ENCODE results near the gene ECT2.
"Not testable (repeated sequence)": the region's sequence is repeated elsewhere in the genome, so short reads cannot be mapped to it uniquely, and the experiment has no call there.

Gene ECT2

DNA sequence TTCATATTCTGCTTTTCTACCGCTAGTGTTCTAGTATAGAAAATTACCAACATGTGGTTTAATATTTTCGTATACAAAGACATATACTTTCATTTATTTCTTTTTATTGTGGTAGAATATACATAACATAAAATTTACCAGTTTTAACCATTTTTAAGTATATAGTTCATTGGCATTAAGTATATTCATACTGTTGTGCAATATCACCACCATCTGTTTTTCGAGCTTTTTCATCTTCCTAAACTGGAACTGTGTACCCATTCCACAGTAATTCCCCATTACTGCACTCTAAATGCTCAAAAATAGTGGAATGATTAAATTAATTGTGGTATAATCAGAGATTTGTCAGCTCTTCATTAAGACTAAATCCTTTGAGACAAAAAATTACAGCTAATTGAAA is 62.9 kb downstream of the ECT2 start:
- H3K4me1 ChIP-seq (ENCODE audit: insufficient read depth, low read length) = no peaks in the 10 kb centered on the region
- no peak overlapping the region for H3K9ac ChIP-seq (ENCODE audit: low read depth, low read length)
- H3K9me3 ChIP-seq (ENCODE audit: control insufficient read depth, insufficient read depth, low read length) = no peaks in the 10 kb centered on the region
- H3K36me3 ChIP-seq (ENCODE audit: insufficient read depth, low read length) = peaks cover 2% of the 10 kb centered on the region; the same call in 1 of the 2 replicates

DNA sequence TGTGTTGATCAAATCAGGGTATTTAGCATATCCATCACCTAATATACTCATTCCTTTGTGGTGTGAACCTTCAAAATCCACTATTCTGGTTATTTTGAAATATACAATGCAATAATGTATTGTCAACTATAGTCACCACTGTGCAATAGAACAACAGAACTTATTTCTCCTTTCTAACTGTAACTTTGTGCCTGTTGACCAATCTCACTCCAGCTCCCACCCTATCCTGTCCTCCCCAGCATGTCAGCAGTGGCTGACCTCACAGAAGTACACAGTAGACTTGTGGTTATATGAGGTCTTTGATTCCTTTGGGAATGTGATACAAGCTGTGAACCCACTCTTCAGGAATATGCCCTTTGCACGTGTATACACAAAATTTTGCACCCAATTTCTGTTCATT is 64.2 kb downstream of the ECT2 start:
- peaks cover 2% of the 10 kb centered on the region; the same call in 1 of the 2 replicates for H3K36me3 ChIP-seq (ENCODE audit: insufficient read depth, low read length)

DNA sequence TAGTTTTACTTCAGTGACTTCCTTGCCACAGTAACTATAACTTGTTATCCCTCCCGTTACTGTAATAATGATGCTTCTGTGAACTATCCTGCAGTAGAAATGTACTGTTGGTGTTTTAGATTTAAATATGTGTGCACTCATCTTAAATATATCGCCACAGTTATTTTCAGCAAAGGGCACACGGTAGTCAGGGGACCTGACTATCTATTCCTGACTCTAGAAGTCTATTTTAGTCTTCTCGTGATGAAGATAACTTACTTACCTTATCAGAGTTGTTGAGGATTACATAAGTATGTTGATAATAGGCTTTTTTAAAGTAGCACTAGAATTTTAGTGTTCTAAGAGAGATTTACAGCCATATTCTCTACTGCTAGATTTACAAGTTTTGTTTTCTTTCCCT is 65.3 kb downstream of the ECT2 start:
- Histone ChIP-seq H3K36me3 (ENCODE audit: insufficient read depth, low read length) (0 out of 2 replicates have a peak, but pooled peaks cover 2% of the 10 kb centered on the region), H3K9ac (ENCODE audit: low read depth, low read length) (no peak overlapping the region), H3K9me3 (ENCODE audit: control insufficient read depth, insufficient read depth, low read length) (no peaks in the 10 kb centered on the region), H3K4me1 (ENCODE audit: insufficient read depth, low read length) (no peaks in the 10 kb centered on the region)

More for the DNA sequence above, 64.2 kb downstream of the ECT2 start:
- no peaks in the 10 kb centered on the region for H3K4me1 ChIP-seq (ENCODE audit: insufficient read depth, low read length)
- no peaks in the 10 kb centered on the region for H3K9me3 ChIP-seq (ENCODE audit: control insufficient read depth, insufficient read depth, low read length)
- no peak overlapping the region for H3K9ac ChIP-seq (ENCODE audit: low read depth, low read length)

DNA sequence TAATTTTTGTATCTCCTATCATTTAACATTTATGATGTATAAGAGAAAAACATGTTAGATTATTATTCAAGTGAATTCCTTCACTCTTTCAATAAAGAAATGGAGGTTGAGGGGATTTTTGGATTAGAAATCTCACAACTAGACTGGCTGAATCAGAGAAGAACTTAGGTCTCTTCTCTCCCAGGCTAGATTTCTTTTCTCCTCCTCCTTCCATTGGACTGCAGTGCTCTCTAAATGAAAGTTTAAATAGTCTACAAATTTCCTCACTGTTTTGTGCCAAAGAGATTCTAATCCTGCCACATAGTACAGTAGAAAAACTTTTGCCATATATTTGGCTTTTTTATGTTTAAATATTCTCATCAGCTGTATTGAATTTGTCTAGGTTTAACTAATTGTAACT is 65.8 kb downstream of the ECT2 start:
- Histone ChIP-seq H3K4me1 (ENCODE audit: insufficient read depth, low read length) (no peaks in the 10 kb centered on the region), H3K9ac (ENCODE audit: low read depth, low read length) (no peak overlapping the region), H3K36me3 (ENCODE audit: insufficient read depth, low read length) (0 out of 2 replicates have a peak, but pooled peaks cover 2% of the 10 kb centered on the region), H3K9me3 (ENCODE audit: control insufficient read depth, insufficient read depth, low read length) (no peaks in the 10 kb centered on the region)

DNA sequence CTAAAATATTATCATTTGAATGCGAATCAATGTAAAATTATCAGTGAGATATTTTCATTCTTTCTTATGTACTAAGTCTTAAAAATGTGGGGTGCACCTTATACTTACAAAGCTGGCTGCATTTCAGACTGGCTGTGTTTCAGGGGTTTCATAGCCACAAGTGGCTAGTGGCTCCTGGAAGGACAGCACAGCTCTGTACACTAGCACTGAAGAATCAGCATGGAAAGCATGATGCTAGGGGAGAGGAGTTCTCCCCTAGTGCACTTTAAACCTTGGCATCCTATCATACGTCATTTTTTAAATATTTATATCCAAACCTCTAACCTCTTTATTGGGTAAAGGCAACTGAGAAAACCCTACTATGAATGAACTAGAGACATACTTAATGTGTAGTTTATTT is 66.4 kb downstream of the ECT2 start:
- 0 out of 2 replicates have a peak, but pooled peaks cover 2% of the 10 kb centered on the region for H3K36me3 ChIP-seq (ENCODE audit: insufficient read depth, low read length)
- H3K4me1 ChIP-seq (ENCODE audit: insufficient read depth, low read length) = no peaks in the 10 kb centered on the region
- H3K9me3 ChIP-seq (ENCODE audit: control insufficient read depth, insufficient read depth, low read length) = no peaks in the 10 kb centered on the region
- no peak overlapping the region for H3K9ac ChIP-seq (ENCODE audit: low read depth, low read length)

DNA sequence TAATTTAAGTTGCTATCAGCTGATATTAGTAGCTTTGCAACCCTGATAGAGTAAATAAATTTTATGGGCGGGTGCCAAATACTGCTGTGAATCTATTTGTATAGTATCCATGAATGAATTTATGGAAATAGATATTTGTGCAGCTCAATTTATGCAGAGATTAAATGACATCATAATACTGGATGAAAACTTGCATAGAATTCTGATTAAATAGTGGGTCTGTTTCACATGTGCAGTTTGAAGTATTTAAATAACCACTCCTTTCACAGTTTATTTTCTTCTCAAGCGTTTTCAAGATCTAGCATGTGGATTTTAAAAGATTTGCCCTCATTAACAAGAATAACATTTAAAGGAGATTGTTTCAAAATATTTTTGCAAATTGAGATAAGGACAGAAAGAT is 70.0 kb downstream of the ECT2 start:
- Histone ChIP-seq H3K36me3 (ENCODE audit: insufficient read depth, low read length) (0 out of 2 replicates have a peak, but pooled peaks cover 2% of the 10 kb centered on the region), H3K9ac (ENCODE audit: low read depth, low read length) (no peak overlapping the region), H3K4me1 (ENCODE audit: insufficient read depth, low read length) (no peaks in the 10 kb centered on the region), H3K9me3 (ENCODE audit: control insufficient read depth, insufficient read depth, low read length) (no peaks in the 10 kb centered on the region)

DNA sequence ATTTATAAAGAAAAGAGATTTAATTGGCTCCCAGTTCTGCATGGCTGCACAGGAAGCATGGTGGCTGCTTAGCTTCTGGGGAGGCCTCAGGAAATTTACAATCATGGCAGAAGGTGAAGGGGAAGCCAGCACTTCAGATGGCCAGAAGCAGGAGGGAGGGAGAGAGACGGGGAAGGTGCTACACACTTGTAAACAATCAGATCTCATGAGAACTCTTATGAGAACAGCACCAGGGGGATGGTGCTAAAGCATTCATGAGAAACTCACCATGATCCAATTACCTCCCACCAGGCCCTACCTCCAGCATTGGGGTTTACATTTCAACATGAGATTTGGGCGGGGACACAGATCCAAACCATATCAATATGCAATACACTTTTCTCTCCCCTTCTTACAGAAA is 73.7 kb downstream of the ECT2 start:
- H3K9me3 ChIP-seq (ENCODE audit: control insufficient read depth, insufficient read depth, low read length) = no peaks in the 10 kb centered on the region
- no peak overlapping the region for H3K9ac ChIP-seq (ENCODE audit: low read depth, low read length)
- no peaks in the 10 kb centered on the region for H3K36me3 ChIP-seq (ENCODE audit: insufficient read depth, low read length)

DNA sequence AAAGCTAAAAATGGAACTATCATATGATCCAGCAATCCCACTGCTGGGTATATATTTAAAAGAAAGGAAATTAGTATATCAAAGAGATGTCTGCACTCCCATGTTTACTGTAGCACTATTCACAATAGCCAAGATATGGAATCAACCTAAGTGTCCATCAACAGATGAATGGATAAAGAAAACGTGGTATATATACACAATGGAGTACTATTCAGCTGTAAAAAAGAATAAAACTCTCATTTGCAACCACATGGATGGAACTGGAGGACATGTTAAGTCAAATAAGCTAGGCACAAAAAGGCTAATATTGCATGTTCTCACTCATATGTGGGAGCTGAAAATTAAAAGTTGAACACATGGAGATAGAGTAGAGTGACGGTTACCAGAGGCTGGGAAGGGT is 76.7 kb downstream of the ECT2 start:
- H3K9ac ChIP-seq (ENCODE audit: low read depth, low read length); H3K36me3 ChIP-seq (ENCODE audit: insufficient read depth, low read length); H3K9me3 ChIP-seq (ENCODE audit: control insufficient read depth, insufficient read depth, low read length); H3K4me1 ChIP-seq (ENCODE audit: insufficient read depth, low read length): not testable (repeated sequence)

More for the DNA sequence above, 73.7 kb downstream of the ECT2 start:
- H3K4me1 ChIP-seq (ENCODE audit: insufficient read depth, low read length) = no peaks in the 10 kb centered on the region

DNA sequence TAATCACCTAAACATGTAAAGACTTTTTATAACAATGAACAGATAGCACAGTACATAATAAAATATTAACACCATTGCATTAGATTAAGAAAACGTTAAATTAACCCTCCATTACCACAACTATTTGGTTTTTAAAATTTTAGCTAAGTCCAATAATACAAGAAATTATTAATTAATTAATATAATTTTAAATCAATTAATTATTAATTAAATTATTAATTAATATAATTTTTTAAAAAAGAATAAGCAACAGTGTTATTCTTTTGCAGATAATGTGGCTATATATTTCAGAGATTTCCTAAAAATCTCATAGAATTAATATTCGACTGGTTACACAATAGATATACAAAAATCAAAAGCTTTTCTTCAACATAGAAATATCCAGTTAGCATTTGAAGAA is 82.5 kb downstream of the ECT2 start:
- Histone ChIP-seq H3K36me3 (ENCODE audit: insufficient read depth, low read length) (no peaks in the 10 kb centered on the region), H3K9ac (ENCODE audit: low read depth, low read length) (no peak overlapping the region), H3K9me3 (ENCODE audit: control insufficient read depth, insufficient read depth, low read length) (no peaks in the 10 kb centered on the region), H3K4me1 (ENCODE audit: insufficient read depth, low read length) (no peaks in the 10 kb centered on the region)

DNA sequence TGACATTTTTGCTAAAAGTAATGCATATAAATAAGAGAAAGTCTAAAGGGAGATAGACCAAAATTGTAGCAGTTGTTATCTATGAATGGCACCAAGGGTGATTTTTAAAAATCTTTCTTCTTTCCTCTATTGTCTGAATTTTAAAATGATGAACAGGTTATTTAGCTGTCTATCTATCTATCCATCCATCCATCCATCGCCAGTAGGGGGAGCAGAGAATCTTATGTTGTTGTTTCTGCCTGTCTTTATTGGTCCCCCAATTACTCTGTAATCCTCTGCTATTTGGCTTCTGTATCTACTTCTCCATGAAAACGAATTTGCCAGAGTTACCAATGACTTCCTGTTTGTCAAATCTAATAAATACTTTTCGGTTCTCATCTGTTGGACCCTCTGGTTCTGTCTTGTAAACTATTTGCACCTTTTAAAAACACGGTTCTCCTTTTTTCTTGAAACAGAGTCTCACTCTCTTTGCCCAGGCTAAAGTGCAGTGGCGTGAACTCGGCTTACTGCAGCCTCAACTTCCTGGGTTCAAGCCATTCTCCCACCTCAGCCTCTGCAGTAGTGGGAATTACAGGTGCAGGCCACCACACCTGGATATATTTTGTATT is 86.0 kb downstream of the ECT2 start:
- H3K36me3 ChIP-seq (ENCODE audit: insufficient read depth, low read length) = no peaks in the 10 kb centered on the region
- no peak overlapping the region for H3K9ac ChIP-seq (ENCODE audit: low read depth, low read length)
- H3K4me1 ChIP-seq (ENCODE audit: insufficient read depth, low read length) = no peaks in the 10 kb centered on the region

DNA sequence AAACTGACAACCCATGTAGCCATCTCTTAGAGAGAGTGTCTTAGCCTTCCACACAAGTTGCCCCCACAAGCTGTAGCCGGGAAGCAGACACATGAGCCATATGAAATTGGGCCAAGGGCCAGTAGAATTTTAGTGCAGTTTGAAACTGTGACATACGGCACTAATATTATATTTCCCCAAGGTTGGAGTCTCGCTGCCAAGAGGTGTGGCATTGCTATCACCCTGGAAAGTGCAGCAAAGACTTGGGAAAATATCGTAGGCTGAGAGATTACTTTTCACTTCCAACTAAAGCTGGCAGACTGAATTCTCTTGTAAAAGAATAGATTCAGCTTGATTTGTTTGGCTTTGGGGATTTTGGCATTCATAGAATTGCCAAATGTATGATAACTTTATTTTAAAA is 89.2 kb downstream of the ECT2 start:
- H3K9me3 ChIP-seq (ENCODE audit: control insufficient read depth, insufficient read depth, low read length) = no peaks in the 10 kb centered on the region
- no peaks in the 10 kb centered on the region for H3K36me3 ChIP-seq (ENCODE audit: insufficient read depth, low read length)
- no peaks in the 10 kb centered on the region for H3K4me1 ChIP-seq (ENCODE audit: insufficient read depth, low read length)
- no peak overlapping the region for H3K9ac ChIP-seq (ENCODE audit: low read depth, low read length)

More for the DNA sequence above, 86.0 kb downstream of the ECT2 start:
- no peaks in the 10 kb centered on the region for H3K9me3 ChIP-seq (ENCODE audit: control insufficient read depth, insufficient read depth, low read length)

DNA sequence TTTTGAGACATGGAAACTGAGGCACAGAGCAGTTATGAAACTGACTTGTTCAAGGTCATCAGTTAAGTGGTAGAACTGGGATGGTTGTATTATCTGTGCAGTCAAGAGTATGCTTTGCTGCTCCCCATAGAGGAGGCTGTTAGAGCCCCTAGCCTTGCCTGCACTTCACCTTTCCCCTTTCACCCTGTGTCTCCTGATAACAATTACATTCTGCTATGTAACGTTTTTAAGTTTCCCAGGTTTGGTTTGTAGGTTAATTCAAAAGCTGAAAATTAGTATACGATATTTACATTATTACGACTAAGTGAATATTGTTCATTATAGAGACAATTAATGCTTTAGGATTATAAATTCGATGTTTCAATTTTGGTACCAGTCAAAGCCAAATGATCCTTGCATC is 89.9 kb downstream of the ECT2 start:
- no peaks in the 10 kb centered on the region for H3K36me3 ChIP-seq (ENCODE audit: insufficient read depth, low read length)
- H3K9ac ChIP-seq (ENCODE audit: low read depth, low read length) = no peak overlapping the region
- H3K9me3 ChIP-seq (ENCODE audit: control insufficient read depth, insufficient read depth, low read length) = no peaks in the 10 kb centered on the region

DNA sequence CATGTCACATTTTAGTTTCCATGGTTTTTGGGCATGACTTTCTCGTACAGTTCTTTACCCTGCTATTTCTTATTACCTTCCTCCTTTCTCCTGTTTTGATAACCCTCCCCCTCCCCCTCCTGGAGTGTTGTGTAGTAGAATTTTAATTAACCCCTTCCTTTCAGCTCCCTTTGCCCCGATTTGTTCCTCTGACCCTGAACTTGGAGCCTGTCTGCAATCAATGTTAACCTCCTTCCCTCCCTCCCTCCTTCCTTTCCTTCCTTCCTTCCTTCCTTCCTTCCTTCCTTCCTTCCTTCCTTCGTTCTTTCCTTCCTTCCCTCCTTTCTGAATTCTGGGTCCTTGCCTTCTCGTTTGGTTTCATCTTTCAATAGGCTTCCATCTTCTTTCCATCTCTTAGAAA is 90.4 kb downstream of the ECT2 start:
- Histone ChIP-seq H3K36me3 (ENCODE audit: insufficient read depth, low read length) (no peaks in the 10 kb centered on the region), H3K4me1 (ENCODE audit: insufficient read depth, low read length) (no peaks in the 10 kb centered on the region)

More for the DNA sequence above, 89.9 kb downstream of the ECT2 start:
- H3K4me1 ChIP-seq (ENCODE audit: insufficient read depth, low read length) = no peaks in the 10 kb centered on the region

DNA sequence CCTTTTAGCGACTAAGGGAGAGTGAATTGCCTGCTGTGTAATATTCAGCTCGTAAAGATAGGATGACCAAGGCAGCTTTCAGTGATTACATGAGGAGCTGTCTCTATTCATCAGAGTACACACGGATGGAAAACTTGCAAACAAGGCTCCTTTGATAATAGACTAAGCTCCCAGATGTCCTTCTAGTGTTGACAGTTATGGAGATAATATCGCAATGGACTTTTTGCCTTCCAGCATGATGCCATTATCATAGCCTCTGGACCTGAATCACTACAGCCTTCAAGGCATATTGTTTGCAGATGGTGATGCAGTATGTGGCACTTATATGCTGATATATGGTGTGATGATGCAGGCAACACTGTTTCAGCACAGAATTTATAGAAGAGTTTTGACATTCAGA is 93.9 kb downstream of the ECT2 start:
- Histone ChIP-seq H3K9me3 (ENCODE audit: control insufficient read depth, insufficient read depth, low read length) (no peaks in the 10 kb centered on the region), H3K9ac (ENCODE audit: low read depth, low read length) (no peak overlapping the region), H3K4me1 (ENCODE audit: insufficient read depth, low read length) (peaks cover 3% of the 10 kb centered on the region; the same call in 1 of the 2 replicates), H3K36me3 (ENCODE audit: insufficient read depth, low read length) (no peaks in the 10 kb centered on the region)

More for the DNA sequence above, 90.4 kb downstream of the ECT2 start:
- Histone ChIP-seq H3K9me3 (ENCODE audit: control insufficient read depth, insufficient read depth, low read length) (no peaks in the 10 kb centered on the region), H3K9ac (ENCODE audit: low read depth, low read length) (no peak overlapping the region)

DNA sequence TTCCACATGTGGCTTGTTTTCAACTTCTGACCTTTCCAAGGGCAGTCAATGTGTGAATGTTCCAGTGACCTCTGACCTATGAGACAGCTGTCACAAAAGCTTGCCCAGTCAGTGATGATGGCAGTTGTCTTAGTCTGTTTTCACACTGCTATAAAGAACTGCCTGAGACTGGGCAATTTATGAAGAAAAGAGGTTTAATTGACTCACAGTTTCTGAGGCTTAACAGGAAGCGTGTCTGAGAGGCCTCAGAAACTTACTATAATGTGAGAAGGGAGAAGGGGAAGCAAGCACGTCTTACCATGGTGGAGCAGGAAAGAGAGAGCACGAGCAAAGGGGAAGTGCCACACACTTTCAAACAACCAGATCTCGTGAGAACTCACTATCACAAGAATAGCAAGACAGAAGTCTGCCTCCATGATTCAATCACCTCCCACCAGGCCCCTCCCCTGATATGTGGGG is 95.6 kb downstream of the ECT2 start:
- H3K36me3 ChIP-seq (ENCODE audit: insufficient read depth, low read length) = no peaks in the 10 kb centered on the region
- H3K9me3 ChIP-seq (ENCODE audit: control insufficient read depth, insufficient read depth, low read length) = no peaks in the 10 kb centered on the region
- H3K4me1 ChIP-seq (ENCODE audit: insufficient read depth, low read length) = peaks cover 3% of the 10 kb centered on the region; the same call in 1 of the 2 replicates
- no peak overlapping the region for H3K9ac ChIP-seq (ENCODE audit: low read depth, low read length)
